Neural progenitor cell (in vitro differentiated cells): ENCODE measurements around the gene SRGAP2B.
"Not testable (repeated sequence)": the region's sequence is repeated elsewhere in the genome, so short reads cannot be mapped to it uniquely, and the experiment has no call there.

Source experiments
- EZH2 ChIP-seq: fragments of 200-600 bp; sonication (generic); IDR thresholded peaks from 2 replicates; pipeline ENCODE4 v1.6.1; 2017; ENCODE audit warnings: antibody characterized with exemption, mild to moderate bottlenecking, moderate library complexity
- EZH2phosphoT487 ChIP-seq: fragments of 200-600 bp; sonication (generic); IDR thresholded peaks from 2 replicates; pipeline ENCODE4 v1.6.1; 2017; ENCODE audit warnings: antibody characterized with exemption
- TF ChIP-seq, protein P1 (sequence below): fragments of 200-600 bp; sonication (generic); IDR thresholded peaks from 2 replicates; pipeline ENCODE4 v1.5.1; 2017; ENCODE audit warnings: antibody characterized with exemption, mild to moderate bottlenecking

GRCh38 chr1:144947495-144947894, 147.6 kb downstream of the SRGAP2B start:
- TF ChIP-seq, protein P1, sequence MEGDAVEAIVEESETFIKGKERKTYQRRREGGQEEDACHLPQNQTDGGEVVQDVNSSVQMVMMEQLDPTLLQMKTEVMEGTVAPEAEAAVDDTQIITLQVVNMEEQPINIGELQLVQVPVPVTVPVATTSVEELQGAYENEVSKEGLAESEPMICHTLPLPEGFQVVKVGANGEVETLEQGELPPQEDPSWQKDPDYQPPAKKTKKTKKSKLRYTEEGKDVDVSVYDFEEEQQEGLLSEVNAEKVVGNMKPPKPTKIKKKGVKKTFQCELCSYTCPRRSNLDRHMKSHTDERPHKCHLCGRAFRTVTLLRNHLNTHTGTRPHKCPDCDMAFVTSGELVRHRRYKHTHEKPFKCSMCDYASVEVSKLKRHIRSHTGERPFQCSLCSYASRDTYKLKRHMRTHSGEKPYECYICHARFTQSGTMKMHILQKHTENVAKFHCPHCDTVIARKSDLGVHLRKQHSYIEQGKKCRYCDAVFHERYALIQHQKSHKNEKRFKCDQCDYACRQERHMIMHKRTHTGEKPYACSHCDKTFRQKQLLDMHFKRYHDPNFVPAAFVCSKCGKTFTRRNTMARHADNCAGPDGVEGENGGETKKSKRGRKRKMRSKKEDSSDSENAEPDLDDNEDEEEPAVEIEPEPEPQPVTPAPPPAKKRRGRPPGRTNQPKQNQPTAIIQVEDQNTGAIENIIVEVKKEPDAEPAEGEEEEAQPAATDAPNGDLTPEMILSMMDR: not testable (repeated sequence)
- not testable (repeated sequence) for TF ChIP-seq EZH2, EZH2phosphoT487
